ENCODE measurements around the gene RPL10A. TPM values are rescaled to one million over a fixed set of nuclear protein-coding genes. Genes with fewer than 3 reads are reported as not detected.

RPL10A gene
- total and polyA plus RNA-seq, 2 of the 8 experiments (the other 6 are each of a cell fraction or from before 2014, with no cell fraction given), result 1,893 to 2,948 TPM

GRCh38 chr6:35419417-35419816 lies 48.8 kb upstream of the RPL10A start:
- H3K4me2 ChIP-seq (ENCODE audit: insufficient read depth in 1 of 2, low read depth in 2 of 2, low read length in 2 of 2), result no peak overlapping the region; a peak in 1 of 4 replicates
- DNase-seq (ENCODE audit: low read depth in 1 of 2, low spot score in 2 of 2), result no peak
- CTCF ChIA-PET (ENCODE audit: partially characterized antibody), result interaction anchor here (0.6 to 12.0 kb wide), 20 partner anchors 11 to 379 kb away, joined by 3 to 138 read pairs (median 4); partner anchors contain the start of genes DEF6, FANCE and PPARD

More at GRCh38 chr6:35419417-35419816, 48.8 kb upstream of the RPL10A start:
- Histone ChIP-seq H2BK15ac (ENCODE audit: low read length) (peak overlapping the region; percentile 46; the same call in 1 of the 2 replicates), H3K9me3 (ENCODE audit: insufficient read depth in 2 of 2, low read depth in 1 of 2, low read length in 1 of 2) (no peaks in the 10 kb centered on the region), H2AK5ac (ENCODE audit: low read depth, low read length) (no peak overlapping the region), H3K27me3 (replicated peaks in 1 of 4; ENCODE audit: control insufficient read depth in 3 of 4, extremely low read depth in 1 of 4, insufficient read depth in 3 of 4, low read length in 3 of 4) (no peaks in the 10 kb centered on the region), H2BK12ac (ENCODE audit: low read depth, low read length) (0 out of 2 replicates have a peak overlapping the region, but pooled peaks have one; percentile 39), H3K27ac (ENCODE audit: low read depth, low read length) (no peak overlapping the region), H3K18ac (ENCODE audit: extremely low read depth, low read length) (no peak overlapping the region), H3K23ac (ENCODE audit: insufficient read length) (no peak overlapping the region), H3K36me3 (ENCODE audit: control insufficient read depth in 2 of 4, insufficient read depth in 4 of 4, low read length in 3 of 4) (peaks cover 0 to 1% (median 0%) of the 10 kb centered on the region in 4 experiments; a peak in 1 of 8 replicates), H3K14ac (ENCODE audit: insufficient read length) (no peak overlapping the region), H3K4me1 (replicated peaks in 1 of 4; ENCODE audit: control insufficient read depth in 3 of 4, insufficient read depth in 4 of 4, low read length in 3 of 4) (peaks cover 0 to 9% (median 1%) of the 10 kb centered on the region in 4 experiments; a peak in 4 of 7 replicates), H4K8ac (ENCODE audit: extremely low read depth, insufficient read depth, low read length) (no peak overlapping the region), H3K79me2 (ENCODE audit: control insufficient read depth in 1 of 2, insufficient read depth in 2 of 2, low read length in 2 of 2) (no peaks in the 10 kb centered on the region), H3K9ac (replicated peaks in 1 of 4; ENCODE audit: extremely low read depth in 1 of 4, low read depth in 3 of 4, low read length in 3 of 4) (no peak overlapping the region), H2AFZ (ENCODE audit: low read length) (no peak overlapping the region), H2BK120ac (replicated peaks; ENCODE audit: low read depth, low read length) (no peak overlapping the region), H2BK5ac (ENCODE audit: low read depth, low read length) (0 out of 2 replicates have a peak overlapping the region, but pooled peaks have one; percentile 75), H3K56ac (replicated peaks; ENCODE audit: insufficient read length, low read depth, low read length) (no peak overlapping the region), H4K20me1 (replicated peaks in 1 of 2; ENCODE audit: control insufficient read depth in 1 of 2, insufficient read depth in 2 of 2, low read length in 2 of 2) (peaks cover 0 to 2% of the 10 kb centered on the region in 2 experiments), H3K23me2 (ENCODE audit: low read depth, low read length) (no peaks in the 10 kb centered on the region), H4K5ac (ENCODE audit: insufficient read length, low read depth, low read length) (no peak overlapping the region), H2BK20ac (ENCODE audit: low read length) (no peak overlapping the region), H3K4ac (replicated peaks; ENCODE audit: insufficient read length, low read depth, low read length) (no peak overlapping the region), H3K79me1 (ENCODE audit: low read depth, low read length) (no peaks in the 10 kb centered on the region), H3K4me3 (ENCODE audit: extremely low read depth in 1 of 4, insufficient read depth in 2 of 4, low read depth in 3 of 4, low read length in 4 of 4) (no peak overlapping the region), H4K91ac (replicated peaks; ENCODE audit: insufficient read length, low read length) (no peak overlapping the region)
- WGBS, 2 experiments (ENCODE audit: extremely low coverage in 1 of 2, insufficient coverage in 1 of 2, insufficient read length in 1 of 2, insufficient replicate concordance in 2 of 2, low coverage in 1 of 2, low lambda C conversion rate in 2 of 2, missing lambda C conversion rate in 1 of 2), result 85% methylated on average over 5 of the region's 5 CpGs; no CpG with 5 or more reads in 1 of the 2 experiments
- peak; percentile 13 to 41; a peak in 3 of 4 replicates for TF ChIP-seq RAD21 (IDR thresholded peaks at IDR 0.05 in 1 of 2, conservative IDR thresholded peaks at IDR 0.05 in 1 of 2; ENCODE audit: low read depth in 2 of 2, low read length in 2 of 2)
- TF ChIP-seq CTCF (IDR thresholded peaks at IDR 0.05; ENCODE audit: control extremely low read depth in 1 of 3, insufficient read depth in 1 of 3, low read depth in 1 of 3, low read length in 3 of 3), result peak; percentile 22 to 25 (median 25); a peak in 3 of 4 replicates
- TF ChIP-seq ZNF274 (IDR thresholded peaks at IDR 0.05; ENCODE audit: borderline replicate concordance, extremely low read depth, low read length), result no peak
- POLR2A ChIA-PET (ENCODE audit: partially characterized antibody), result interaction anchor here (0.6 to 0.8 kb wide), 2 partner anchors 26 to 76 kb away, joined by 3 read pairs; partner anchors contain the start of gene PPARD
- no peak for FAIRE-seq

Measured in H1 (cell line).